Astrocyte (in vitro differentiated cells and primary cell): Measurements from ENCODE around the gene TENM4. TPM values are rescaled to one million over a fixed set of nuclear protein-coding genes. Genes with fewer than 3 reads are reported as not detected.

Experiments used
- DNase-seq: peaks from one replicate; pipeline ENCODE4 v3.0.0-alpha.2; 2010; ENCODE audit warnings: low read depth
- FAIRE-seq: peaks from 2 replicates; lab custom pipeline; 2011; peaks lifted over from hg19 to GRCh38; lab: Jason Lieb, UNC
- H2AFZ ChIP-seq: 2 replicates; pipeline ENCODE4 v1.6.0; 2012; ENCODE audit warnings: low read depth, low read length, inconsistent platforms
- H3K27ac ChIP-seq: 2 replicates; pipeline ENCODE4 v1.5.1; 2011; ENCODE audit warnings: low read depth, low read length, inconsistent platforms
- H3K27me3 ChIP-seq: 2 replicates; pipeline ENCODE4 v1.6.0; 2011; ENCODE audit warnings: low read length, inconsistent platforms; ENCODE audit not compliant: insufficient read depth
- H3K36me3 ChIP-seq: 2 replicates; pipeline ENCODE4 v1.5.1; 2011; ENCODE audit warnings: low read length, inconsistent platforms; ENCODE audit not compliant: insufficient read depth
- H3K4me1 ChIP-seq: 2 replicates; pipeline ENCODE4 v1.5.1; 2011; ENCODE audit warnings: low read length, inconsistent platforms; ENCODE audit not compliant: insufficient read depth
- H3K4me2 ChIP-seq: 2 replicates; pipeline ENCODE4 v1.6.0; 2012; ENCODE audit warnings: low read length, inconsistent platforms
- H3K4me3 ChIP-seq: 2 replicates; pipeline ENCODE4 v1.5.1; 2011; ENCODE audit warnings: low read depth, mild to moderate bottlenecking, low read length, inconsistent platforms; ENCODE audit not compliant: insufficient read depth
- H3K79me2 ChIP-seq: 2 replicates; pipeline ENCODE4 v1.6.0; 2012; ENCODE audit warnings: mild to moderate bottlenecking, low read length, inconsistent platforms; ENCODE audit not compliant: insufficient read depth
- H3K9ac ChIP-seq: 2 replicates; pipeline ENCODE4 v1.6.0; 2012; ENCODE audit warnings: mild to moderate bottlenecking, low read length, inconsistent platforms
- H3K9me3 ChIP-seq: 2 replicates; pipeline ENCODE4 v1.5.1; 2012; ENCODE audit warnings: low read depth, mild to moderate bottlenecking, low read length, inconsistent platforms; ENCODE audit not compliant: insufficient read depth
- H4K20me1 ChIP-seq: 2 replicates; pipeline ENCODE4 v1.6.0; 2012; ENCODE audit warnings: low read length, inconsistent platforms; ENCODE audit not compliant: insufficient read depth
- H3K27ac Mint-ChIP-seq: one replicate; pipeline ENCODE4 v1.8.0; 2021; ENCODE audit warnings: mild to moderate bottlenecking, mixed read lengths; ENCODE audit not compliant: unreplicated experiment
- H3K27me3 Mint-ChIP-seq: one replicate; pipeline ENCODE4 v1.8.0; 2021; ENCODE audit warnings: low read depth, mixed read lengths; ENCODE audit not compliant: unreplicated experiment
- H3K36me3 Mint-ChIP-seq: one replicate; pipeline ENCODE4 v1.8.0; 2021; ENCODE audit warnings: low read depth, mixed read lengths; ENCODE audit not compliant: unreplicated experiment
- H3K4me1 Mint-ChIP-seq: one replicate; pipeline ENCODE4 v1.8.0; 2021; ENCODE audit warnings: low read depth, mixed read lengths; ENCODE audit not compliant: unreplicated experiment
- H3K4me3 Mint-ChIP-seq: one replicate; pipeline ENCODE4 v1.8.0; 2021; ENCODE audit warnings: mild to moderate bottlenecking, moderate library complexity, mixed read lengths; ENCODE audit not compliant: unreplicated experiment
- H3K9me3 Mint-ChIP-seq: one replicate; pipeline ENCODE4 v1.8.0; 2021; ENCODE audit warnings: mild to moderate bottlenecking, mixed read lengths; ENCODE audit not compliant: unreplicated experiment
- EZH2 ChIP-seq: IDR thresholded peaks from 2 replicates; pipeline ENCODE4 v1.6.1; 2012; ENCODE audit warnings: mild to moderate bottlenecking, low read length, inconsistent platforms; ENCODE audit not compliant: insufficient read depth
- total RNA-seq: library from RNA; stranded (reverse); gene quantifications from 2 replicates; pipeline ENCODE4 v1.2.1, GENCODE V29; 2021
- TF ChIP-seq, protein P1 (sequence below): IDR thresholded peaks from 2 replicates; pipeline ENCODE4 v1.5.1; 2011; ENCODE audit warnings: low read depth, mild to moderate bottlenecking, inconsistent platforms, low read length, moderate library complexity; ENCODE audit not compliant: insufficient read depth

TENM4 gene
- total RNA-seq, 1 donor from 2014 or later = 7.5 TPM

DNA sequence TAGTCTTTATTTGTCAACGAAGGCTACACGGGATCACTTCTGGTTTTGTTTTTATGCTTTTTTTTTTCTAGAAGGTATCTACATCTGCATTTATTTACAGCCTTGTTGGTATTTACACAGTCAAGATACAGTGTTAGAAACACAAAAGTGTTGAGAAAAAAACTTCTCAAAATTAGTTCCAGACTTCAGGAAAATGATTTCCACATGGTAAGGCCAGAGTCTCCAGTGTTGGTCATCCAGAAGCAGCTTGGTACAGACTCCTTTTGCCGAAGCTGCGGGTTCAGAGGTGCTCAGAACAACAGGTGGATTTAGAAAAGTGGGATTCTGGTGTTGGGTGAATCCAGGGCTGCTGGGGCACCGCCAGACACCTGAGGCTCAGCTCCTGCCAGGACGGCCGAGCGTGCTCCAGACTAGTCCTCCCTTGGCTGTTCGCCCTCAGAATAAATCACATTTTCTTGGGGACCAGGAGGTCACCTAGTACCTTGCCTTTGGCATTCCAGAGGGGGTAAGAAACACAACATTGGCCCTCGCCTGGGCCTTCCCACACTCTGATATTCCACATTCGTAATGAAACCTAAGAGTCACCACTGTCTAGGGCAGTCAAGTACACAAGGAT, 787.4 kb downstream of the TENM4 start:
- no peak for FAIRE-seq

DNA sequence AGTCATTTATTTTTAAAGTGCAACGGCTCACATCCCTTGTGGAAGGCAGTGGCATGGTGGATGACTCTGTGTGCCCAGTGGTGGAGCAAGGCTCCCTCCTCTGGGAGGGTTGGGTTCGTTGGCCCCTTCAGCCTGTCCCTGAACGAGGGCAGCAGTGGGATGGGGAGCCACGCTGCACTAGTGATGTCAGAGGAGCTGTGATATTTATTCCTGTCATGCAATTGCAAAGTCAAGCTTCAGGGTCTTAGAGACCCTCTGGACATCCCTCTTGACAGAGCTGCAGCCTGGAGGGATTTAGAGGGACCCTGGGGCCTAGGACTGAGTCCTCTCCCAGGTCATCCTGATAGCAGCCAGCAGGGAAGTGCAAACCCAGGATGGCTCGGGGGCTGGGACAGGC, 788.0 kb downstream of the TENM4 start:
- Mint-ChIP-seq H3K4me3 (no peak overlapping the region), H3K9me3 (peaks cover 2% of the 10 kb centered on the region), H3K4me1 (peaks cover 2% of the 10 kb centered on the region), H3K36me3 (peaks cover 2% of the 10 kb centered on the region), H3K27ac (no peak overlapping the region), H3K27me3 (peaks cover 31% of the 10 kb centered on the region)
- no peak for DNase-seq
- no peaks in the 10 kb centered on the region for H3K27me3 ChIP-seq
- no peak for FAIRE-seq
- H4K20me1 ChIP-seq = no peaks in the 10 kb centered on the region
- H3K9ac ChIP-seq = no peak overlapping the region
- TF ChIP-seq EZH2 = no peak
- TF ChIP-seq, protein P1, sequence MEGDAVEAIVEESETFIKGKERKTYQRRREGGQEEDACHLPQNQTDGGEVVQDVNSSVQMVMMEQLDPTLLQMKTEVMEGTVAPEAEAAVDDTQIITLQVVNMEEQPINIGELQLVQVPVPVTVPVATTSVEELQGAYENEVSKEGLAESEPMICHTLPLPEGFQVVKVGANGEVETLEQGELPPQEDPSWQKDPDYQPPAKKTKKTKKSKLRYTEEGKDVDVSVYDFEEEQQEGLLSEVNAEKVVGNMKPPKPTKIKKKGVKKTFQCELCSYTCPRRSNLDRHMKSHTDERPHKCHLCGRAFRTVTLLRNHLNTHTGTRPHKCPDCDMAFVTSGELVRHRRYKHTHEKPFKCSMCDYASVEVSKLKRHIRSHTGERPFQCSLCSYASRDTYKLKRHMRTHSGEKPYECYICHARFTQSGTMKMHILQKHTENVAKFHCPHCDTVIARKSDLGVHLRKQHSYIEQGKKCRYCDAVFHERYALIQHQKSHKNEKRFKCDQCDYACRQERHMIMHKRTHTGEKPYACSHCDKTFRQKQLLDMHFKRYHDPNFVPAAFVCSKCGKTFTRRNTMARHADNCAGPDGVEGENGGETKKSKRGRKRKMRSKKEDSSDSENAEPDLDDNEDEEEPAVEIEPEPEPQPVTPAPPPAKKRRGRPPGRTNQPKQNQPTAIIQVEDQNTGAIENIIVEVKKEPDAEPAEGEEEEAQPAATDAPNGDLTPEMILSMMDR = no peak
- no peak overlapping the region for H2AFZ ChIP-seq
- no peaks in the 10 kb centered on the region for H3K9me3 ChIP-seq
- no peak overlapping the region for H3K4me2 ChIP-seq
- H3K79me2 ChIP-seq = no peaks in the 10 kb centered on the region
- H3K4me3 ChIP-seq = no peak overlapping the region
- H3K4me1 ChIP-seq = no peaks in the 10 kb centered on the region
- no peaks in the 10 kb centered on the region for H3K36me3 ChIP-seq
- H3K27ac ChIP-seq = no peak overlapping the region

More for the DNA sequence above, 787.4 kb downstream of the TENM4 start:
- Histone ChIP-seq H2AFZ (no peak overlapping the region), H3K79me2 (no peaks in the 10 kb centered on the region), H3K36me3 (no peaks in the 10 kb centered on the region), H4K20me1 (no peaks in the 10 kb centered on the region), H3K27ac (no peak overlapping the region), H3K9ac (no peak overlapping the region), H3K9me3 (no peaks in the 10 kb centered on the region), H3K27me3 (no peaks in the 10 kb centered on the region), H3K4me2 (no peak overlapping the region), H3K4me1 (no peaks in the 10 kb centered on the region), H3K4me3 (no peak overlapping the region)
- Mint-ChIP-seq H3K9me3 (peaks cover 2% of the 10 kb centered on the region), H3K36me3 (peaks cover 2% of the 10 kb centered on the region), H3K4me1 (peaks cover 2% of the 10 kb centered on the region), H3K4me3 (no peak overlapping the region), H3K27ac (no peak overlapping the region), H3K27me3 (peaks cover 29% of the 10 kb centered on the region)
- DNase-seq = no peak
- TF ChIP-seq, protein P1 = no peak
- TF ChIP-seq EZH2 = no peak
